Fibroblast of skin of left quadriceps (primary cell): ENCODE results near the gene IL2RA.
"Not testable (repeated sequence)": the region's sequence is repeated elsewhere in the genome, so short reads cannot be mapped to it uniquely, and the experiment has no call there.

Experiments used
- DNase-seq, 2 experiments: peaks; one replicate each; pipeline ENCODE4 v3.0.0-alpha.2; 2013; ENCODE audit warnings: low read depth in 2 of 2

The IL2RA gene

GRCh38 chr10:5983774-5984173 is 78.4 kb downstream of the IL2RA start:
- DNase-seq, result no peak

DNA sequence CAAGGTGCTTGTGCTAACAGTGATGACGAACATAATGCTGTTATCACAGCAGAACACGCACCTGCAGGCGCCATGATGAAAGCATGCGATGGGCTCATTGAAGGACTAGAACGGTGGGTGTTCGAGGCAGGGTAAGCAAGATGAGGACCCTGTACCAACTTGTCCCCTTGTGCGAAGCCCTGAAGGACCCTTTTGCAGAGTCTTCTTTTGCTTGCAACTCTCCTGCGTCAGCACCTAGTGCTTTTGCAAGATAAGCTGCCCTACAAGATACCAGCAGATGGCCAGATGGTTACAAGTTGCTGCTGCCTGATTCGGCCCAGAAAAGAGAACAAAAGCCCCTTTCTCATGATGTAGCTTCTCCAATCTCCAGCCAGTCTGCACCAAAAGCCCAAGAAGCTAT is 80.6 kb downstream of the IL2RA start:
- DNase-seq, result no peak

GRCh38 chr10:5978230-5978489 is 84.0 kb downstream of the IL2RA start:
- DNase-seq, result no peak

DNA sequence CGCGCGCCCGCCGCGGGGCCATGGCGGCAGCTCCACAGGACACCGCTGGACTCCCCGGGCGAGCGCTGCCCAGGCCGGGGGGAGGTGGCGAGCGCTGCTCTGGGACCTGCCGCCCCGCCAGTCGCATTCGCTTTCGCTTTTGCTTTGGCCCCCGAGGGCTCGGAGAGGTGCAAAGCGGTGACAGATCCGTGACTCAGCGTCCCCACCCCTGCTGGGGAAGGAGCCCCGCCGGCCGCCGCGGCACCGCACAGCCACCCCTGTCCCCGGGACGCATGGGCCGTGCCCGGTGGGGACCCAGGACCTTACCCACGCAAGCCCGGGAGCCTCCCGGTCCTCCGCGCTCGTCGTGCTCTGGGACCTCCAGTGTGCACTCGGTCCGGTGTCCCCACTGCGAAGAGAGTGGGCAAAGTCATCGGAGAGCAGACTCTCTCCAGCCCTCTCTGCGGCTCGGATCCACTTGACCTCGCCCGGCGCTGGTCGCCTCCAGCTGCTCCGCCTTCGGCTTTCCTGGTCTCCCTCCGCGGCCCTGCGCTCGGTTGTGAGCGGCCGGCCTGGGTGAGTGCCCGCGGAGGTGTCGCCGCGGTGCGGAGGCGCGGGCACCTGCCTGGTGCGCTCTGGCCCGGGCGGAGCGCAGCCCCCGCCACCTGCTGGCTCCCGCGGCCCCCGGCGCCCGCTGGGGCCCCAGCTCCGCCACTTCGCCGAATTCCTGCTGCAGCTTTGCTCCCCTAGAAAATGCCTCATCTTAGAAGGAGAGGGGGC is 84.5 kb downstream of the IL2RA start, which contains the start of gene IL15RA:
Gene IL15RA, minus strand, starts transcription at position 73 of the 759 bp plus-strand sequence. Its CDS starts 51 bp downstream, at position 22.
- no peak for DNase-seq

DNA sequence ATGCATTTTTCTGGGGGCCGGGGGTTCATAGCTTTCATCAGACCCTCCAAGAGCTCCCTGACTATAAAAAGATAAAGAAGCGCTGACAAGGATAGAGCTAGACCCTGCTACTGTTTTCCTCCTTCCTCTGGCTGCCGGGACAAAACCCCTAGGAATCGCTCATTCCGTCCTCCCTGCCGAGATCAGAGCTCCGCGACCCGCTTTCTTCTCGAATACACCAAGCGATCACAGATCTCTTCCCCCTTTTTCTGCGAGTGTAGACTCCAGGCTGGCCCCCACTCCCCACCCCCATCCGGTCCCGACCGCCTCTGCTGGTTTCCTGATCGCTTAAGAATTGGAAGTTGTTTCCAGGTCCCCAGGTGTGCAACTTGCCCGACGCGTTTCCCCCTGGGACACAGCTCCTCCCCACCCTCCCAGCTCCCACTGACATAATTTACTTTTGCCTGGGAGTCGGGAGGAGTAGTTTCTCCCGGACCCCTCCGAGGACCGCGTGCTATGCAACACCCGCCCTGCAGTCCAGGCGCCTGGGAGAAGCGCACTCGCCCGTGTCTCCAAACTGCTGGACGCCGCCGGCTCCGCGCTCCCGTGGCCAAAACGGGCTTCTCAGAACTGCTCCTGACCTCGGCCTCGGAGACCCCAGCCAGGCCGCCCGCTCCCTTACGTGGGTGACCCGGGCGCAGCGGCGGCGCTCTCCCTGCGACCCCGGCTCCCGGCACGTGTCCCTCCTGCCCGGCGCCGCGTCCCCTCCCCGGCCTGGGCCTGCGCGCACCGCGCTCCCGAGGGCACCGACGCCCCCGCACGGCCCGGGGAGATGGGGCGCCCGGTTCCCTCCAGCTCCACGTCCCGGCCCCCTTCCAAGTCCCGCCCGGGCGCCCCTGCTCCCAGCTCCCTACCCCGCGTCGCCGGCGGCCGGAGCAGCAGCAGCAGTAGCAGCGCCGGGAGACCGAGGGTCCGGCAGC is 85.4 kb downstream of the IL2RA start:
- no peak for DNase-seq

DNA sequence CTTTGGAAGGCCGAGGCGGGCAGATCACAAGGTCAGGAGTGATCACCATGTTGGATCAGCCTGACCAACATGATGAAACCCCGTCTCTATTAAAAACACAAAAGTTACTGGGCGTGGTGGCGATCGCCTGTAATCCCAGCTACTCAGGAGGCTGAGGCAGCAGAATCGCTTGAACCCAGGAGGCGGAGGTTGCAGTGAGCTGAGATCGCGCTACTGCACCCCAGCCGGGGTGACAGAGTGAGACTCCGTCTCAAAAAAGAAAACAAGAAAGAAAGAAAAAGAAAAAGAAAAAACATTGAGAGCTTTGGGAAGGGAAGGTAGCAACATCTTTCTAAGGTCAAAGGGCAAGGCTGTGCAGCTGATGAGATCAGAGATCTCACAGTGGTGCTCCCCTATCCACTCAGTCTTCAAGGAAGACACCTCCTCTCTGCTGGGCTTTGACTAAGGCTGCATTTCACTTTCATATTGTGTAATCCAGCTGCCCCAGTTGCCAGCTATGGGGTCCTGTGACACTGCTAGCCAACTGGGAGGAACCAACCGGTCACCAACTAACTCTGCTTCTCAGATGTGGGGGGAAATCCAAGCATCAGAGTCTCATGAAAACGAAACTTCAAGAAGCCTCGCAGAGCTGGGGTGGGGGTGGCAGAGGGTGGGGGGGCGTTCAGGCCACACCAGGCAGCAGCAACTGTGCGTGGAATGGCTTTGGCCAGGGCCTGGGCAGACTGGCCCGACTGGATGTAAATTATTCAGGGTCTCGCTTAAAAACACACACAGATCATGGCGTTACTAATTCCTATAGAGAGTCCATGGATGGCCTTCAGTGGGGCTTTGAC is 86.3 kb downstream of the IL2RA start:
- no peak for DNase-seq

- no peak for DNase-seq
Observed at GRCh38 chr10:5973069-5973468, 89.1 kb downstream of the IL2RA start.

DNA sequence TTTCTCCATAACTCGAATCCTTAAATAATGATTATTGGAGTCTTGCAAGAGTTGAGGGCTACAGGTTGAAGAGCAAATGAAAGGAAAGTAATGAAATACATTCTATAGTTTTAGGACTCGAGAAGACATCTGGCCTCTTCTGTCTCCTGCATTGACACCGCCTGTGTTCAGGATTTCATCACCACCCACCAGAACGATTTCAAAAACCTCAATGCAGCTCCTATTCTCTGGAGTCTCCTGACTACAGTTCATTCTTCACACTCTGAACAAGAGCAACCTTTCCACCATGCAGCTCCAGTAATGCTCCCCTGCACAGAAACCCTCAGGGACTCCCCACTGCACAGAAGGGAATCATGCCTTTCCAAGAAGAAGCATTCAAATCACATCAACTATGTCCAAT is 90.3 kb downstream of the IL2RA start:
- DNase-seq, result no peak

GRCh38 chr10:5971315-5971832 is 90.8 kb downstream of the IL2RA start:
- no peak for DNase-seq

- no peak for DNase-seq
Observed at GRCh38 chr10:5970527-5970926, 91.6 kb downstream of the IL2RA start.

DNA sequence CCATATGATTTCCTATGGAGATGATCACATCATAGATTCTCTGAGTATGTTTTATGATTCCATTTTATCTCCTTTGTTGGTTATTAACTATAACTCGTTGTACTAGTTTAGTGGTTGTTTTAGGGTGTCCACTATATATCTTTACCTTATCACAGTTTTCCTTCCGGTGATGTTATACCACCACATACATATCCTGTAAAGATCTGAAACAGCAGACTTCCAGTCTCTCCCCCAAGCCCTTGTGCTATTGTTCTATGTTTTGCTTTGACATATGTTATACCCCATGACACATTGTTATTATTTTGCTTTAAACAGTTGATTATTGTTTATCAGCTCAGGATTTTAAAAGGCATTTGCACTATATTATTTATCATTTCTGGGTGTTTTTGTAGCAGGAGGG is 92.1 kb downstream of the IL2RA start:
- no peak for DNase-seq

DNA sequence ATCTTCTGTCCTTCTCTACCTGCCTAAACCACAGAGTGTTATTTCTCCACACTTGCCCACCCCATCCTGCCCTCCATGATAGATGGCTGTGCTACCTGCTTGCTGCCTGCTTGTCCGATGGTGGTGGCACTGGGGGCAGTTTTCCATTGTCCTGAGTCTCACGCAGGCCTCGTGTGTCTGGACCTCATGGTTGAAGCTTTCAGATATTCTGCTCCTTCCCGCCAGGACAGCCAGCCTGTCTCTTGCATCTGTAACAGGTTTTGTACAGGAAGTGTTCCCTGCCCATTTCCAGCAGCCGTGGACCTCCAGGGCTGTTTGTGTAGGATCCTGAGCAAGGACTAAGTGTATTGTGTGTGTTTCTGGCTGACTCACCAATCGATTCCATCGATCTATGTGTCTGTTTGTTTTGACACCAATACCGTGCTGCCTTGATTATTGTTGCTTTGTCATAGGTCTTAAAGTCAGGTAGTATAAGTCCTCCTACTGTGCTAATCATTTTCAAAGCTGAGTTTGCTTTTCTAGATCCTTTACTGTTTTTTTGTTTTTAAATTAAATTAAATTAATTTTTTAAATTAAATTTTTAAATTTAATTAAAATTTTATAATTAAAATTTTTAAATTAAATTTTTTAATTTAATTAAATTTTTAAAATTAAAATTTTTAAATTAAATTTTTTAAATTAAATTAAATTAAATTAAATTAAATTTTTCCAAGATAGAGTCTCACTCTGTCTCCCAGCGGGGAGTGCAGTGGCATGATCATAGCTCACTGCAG is 93.3 kb downstream of the IL2RA start:
- no peak for DNase-seq

DNA sequence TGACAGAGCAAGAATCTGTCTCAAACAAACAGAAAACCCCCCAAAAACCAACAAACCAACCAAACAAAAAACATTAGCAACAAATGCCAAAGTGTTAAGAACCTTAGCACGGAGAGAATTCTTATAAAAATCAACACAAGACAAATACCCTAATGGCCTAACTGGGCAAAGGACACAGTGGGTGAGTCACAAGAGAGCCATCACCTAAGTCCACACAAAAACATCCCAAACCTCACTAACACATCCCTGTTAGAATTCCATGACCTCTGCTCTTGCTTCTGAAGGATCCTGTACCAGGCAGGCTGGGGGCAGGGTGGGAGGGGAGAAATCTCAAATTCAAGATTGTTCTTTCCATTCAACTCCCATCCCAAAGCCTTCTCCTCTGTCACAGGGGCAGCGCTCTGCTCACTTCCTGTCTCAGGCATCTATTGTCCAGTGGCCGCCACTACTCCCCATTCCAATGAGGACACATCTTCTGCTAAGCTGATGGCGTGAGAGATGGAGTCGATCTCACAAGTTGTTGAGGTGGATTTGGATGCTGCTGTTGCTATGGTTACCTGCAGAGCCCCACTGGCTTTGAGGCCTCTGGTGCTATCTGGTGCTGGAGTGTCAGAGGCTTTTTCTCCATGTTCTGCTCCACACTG is 94.0 kb downstream of the IL2RA start:
- DNase-seq, result no peak

GRCh38 chr10:5965266-5965665 is 96.9 kb downstream of the IL2RA start:
- no peak for DNase-seq

GRCh38 chr10:5964736-5965135 is 97.4 kb downstream of the IL2RA start:
- no peak for DNase-seq

DNA sequence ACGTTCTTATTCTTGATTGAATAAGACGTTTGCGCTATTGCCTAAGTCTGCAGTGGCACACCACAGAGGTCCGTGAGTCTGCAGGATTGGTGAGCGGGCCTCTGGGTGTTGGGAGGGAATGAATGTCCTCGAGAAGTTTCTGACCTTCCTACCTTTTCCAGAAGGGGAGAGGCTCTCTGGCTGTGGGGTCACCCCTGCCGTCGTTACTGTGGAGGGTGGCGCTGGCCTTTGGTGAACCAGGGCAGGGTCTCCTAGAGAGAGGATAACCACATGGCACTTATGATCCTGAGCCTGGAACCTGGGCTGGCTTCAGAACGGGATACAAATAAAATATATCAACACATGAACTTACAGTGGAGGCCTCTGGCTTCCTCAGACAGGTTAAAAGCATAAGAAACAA is 98.6 kb downstream of the IL2RA start:
- DNase-seq, result no peak

- no peak for DNase-seq
Observed at GRCh38 chr10:5963071-5963470, 99.1 kb downstream of the IL2RA start.

GRCh38 chr10:5962358-5962940 is 99.7 kb downstream of the IL2RA start:
- DNase-seq, result not testable (repeated sequence)

DNA sequence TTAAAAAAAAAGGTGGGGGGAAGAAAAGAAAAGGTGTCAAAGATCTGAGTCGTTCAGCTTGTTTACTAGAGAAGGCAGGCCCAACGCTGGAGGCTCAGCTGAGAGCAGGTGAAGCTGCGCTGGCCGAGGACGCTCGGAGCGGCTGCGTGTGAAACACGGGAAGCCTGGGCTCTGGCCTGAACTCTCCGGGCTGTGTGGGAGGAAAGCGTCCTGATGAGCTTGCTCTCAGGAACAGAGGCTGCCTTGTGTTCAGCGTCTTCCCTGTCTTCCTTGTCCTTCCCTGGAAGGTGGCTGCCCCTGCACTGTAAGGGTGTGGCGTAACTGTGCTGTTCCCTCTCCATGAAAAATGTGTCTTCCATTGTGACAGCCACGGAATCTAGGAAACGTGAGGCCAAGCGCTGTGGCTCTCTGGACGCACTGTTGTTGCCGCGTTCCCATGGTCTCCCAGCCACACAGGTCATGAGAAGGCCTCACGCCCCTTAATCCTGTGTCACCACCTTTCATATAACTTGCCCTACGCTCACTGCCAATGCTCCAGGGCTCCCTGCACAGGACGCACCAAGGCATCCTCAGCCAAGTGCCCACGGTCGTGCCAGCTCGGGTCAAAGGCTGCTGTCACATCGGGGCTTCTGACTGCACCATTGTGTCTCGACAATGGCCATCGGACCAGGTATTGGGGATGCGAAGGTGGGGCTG is 100.6 kb downstream of the IL2RA start:
- no peak for DNase-seq

DNA sequence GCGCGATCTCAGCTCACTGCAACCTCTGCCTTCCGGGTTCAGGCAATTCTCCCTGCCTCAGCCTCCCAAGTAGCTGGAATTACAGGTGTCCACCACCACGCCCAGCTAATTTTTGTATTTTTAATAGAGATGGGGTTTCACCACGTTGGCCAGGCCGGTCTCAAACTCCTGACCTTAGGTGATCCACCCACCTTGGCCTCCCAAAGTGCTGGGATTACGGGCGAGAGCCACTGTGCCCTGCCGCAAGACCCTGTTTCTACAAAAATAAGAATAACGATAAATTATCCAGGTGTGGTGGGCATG is 101.2 kb downstream of the IL2RA start:
- not testable (repeated sequence) for DNase-seq
